A673 (cell line): Measurements from ENCODE around the gene ATP5F1E.

Source experiments
- CTCF ChIP-seq: fragments of 300-800, 200-600 bp; sonication (generic); conservative IDR thresholded peaks from 2 replicates; pipeline ENCODE4 v1.5.1; 2017; ENCODE audit warnings: low read depth, mild to moderate bottlenecking, antibody characterized with exemption, low read length, moderate library complexity, mixed read lengths
- EZH2 ChIP-seq: fragments of 200-600 bp; sonication (generic); IDR thresholded peaks from 2 replicates; pipeline ENCODE4 v1.6.1; 2017; ENCODE audit warnings: borderline replicate concordance, low read depth, mild to moderate bottlenecking, mixed read lengths, antibody characterized with exemption, low read length; ENCODE audit not compliant: poor library complexity, severe bottlenecking

- no peak for TF ChIP-seq EZH2
- TF ChIP-seq CTCF, result no peak
These were observed 32.1 kb upstream of the ATP5F1E start for GRCh38 chr20:59064214-59064722.
